Tibial nerve (tissue), 4 donors: ENCODE data around the gene GATA6. TPM values are rescaled to one million over a fixed set of nuclear protein-coding genes. Genes with fewer than 3 reads are reported as not detected.
"Not testable (repeated sequence)": the region's sequence is repeated elsewhere in the genome, so short reads cannot be mapped to it uniquely, and the experiment has no call there.

Experiments
- DNase-seq, 2 donors: peaks; one replicate each; pipeline ENCODE4 v3.0.0-alpha.2; 2019; ENCODE audit warnings: low spot score in 2 of 2
- H3K27ac ChIP-seq, 4 donors: fragments of 200-600 bp; sonication (generic) in 3 of 4; one replicate each; pipeline ENCODE4 v1.5.1; 2017 to 2019; ENCODE audit warnings: mild to moderate bottlenecking in 1 of 4
- H3K27me3 ChIP-seq, 2 donors: fragments of 200-600 bp; sonication (generic) in 1 of 2; one replicate each; pipeline versions ENCODE4 v1.5.1 to v1.6.0; 2017 to 2019
- H3K36me3 ChIP-seq, 3 donors: fragments of 200-600 bp; sonication (generic); one replicate each; pipeline ENCODE4 v1.5.1; 2018 to 2019
- H3K4me1 ChIP-seq, 4 donors: fragments of 200-600 bp; sonication (generic) in 3 of 4; one replicate each; pipeline ENCODE4 v1.5.1; 2017 to 2019
- H3K4me3 ChIP-seq, 4 donors: fragments of 200-600 bp; sonication (generic) in 3 of 4; one replicate each; pipeline ENCODE4 v1.5.1; 2017 to 2019; ENCODE audit warnings: mild to moderate bottlenecking in 1 of 4, moderate library complexity in 1 of 4
- H3K9me3 ChIP-seq, 4 donors: fragments of 200-600 bp; sonication (generic) in 3 of 4; one replicate each; pipeline ENCODE4 v1.5.1; 2017 to 2019
- EP300 ChIP-seq, 2 donors: sonication (generic); formaldehyde crosslinking; IDR thresholded peaks; one replicate each; pipeline ENCODE4 v1.6.1; 2017; ENCODE audit warnings: antibody characterized with exemption in 2 of 2, mild to moderate bottlenecking in 1 of 2
- POLR2A ChIP-seq, 2 donors: fragments of 450-650 bp; IDR thresholded peaks; one replicate each; pipeline ENCODE4 v1.6.1; 2017; ENCODE audit warnings: antibody characterized with exemption in 2 of 2, mild to moderate bottlenecking in 2 of 2, moderate library complexity in 2 of 2
- WGBS, 2 donors: methylation state at CpG; one replicate each; pipeline ENCODE4 v1.1.5; 2018; 5-methylcytosine and 5-hydroxymethylcytosine counted together
- total RNA-seq, 4 donors: library from RNA; depleted of rRNA; stranded (reverse); fragments of >200 nt; gene quantifications; one replicate each; pipeline ENCODE4 v1.1.0, GENCODE V29; 2016
- TF ChIP-seq, protein P1 (sequence below), 5 experiments: fragments of 200-600 bp in 3 of 5; fragments of 450-650 bp in 2 of 5; sonication (generic) in 3 of 5; IDR thresholded peaks; one replicate each; pipeline ENCODE4 v1.5.1; 2016 to 2019; ENCODE audit warnings: antibody characterized with exemption in 5 of 5, mild to moderate bottlenecking in 3 of 5, moderate library complexity in 2 of 5

GATA6 gene
- total RNA-seq, 4 donors from 2014 or later: 4.2 to 8.4 (median 7.2) TPM

DNA sequence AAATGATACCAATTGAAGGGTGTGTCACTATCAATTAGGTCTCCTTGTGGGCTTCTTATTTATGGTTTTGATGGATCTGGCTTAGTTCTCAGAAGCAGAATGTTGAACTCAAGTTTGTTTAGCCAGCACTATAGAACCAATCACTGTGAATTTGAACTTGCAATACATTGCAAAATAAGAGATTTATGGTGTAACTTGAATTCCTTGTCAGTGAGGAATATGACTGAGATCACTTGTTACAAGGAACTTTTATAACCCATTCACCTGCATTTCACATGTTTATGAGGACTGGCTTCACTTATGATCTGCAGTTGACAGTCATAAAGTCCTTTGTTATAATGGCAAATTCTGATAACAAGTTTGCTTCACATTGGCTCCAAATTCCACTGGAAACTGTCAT, 9.8 kb downstream of the GATA6 start:
- Histone ChIP-seq H3K27ac (no peak overlapping the region), H3K4me1 (peaks cover 0 to 6% (median 0%) of the 10 kb centered on the region in 4 donors), H3K27me3 (peaks cover 0 to 78% of the 10 kb centered on the region in 2 donors), H3K9me3 (no peaks in the 10 kb centered on the region), H3K4me3 (no peak overlapping the region), H3K36me3 (peaks cover 0 to 7% (median 0%) of the 10 kb centered on the region in 3 donors)
- DNase-seq: no peak
- TF ChIP-seq EP300 (IDR thresholded peaks at IDR 0.05): no peak
- TF ChIP-seq, protein P1, sequence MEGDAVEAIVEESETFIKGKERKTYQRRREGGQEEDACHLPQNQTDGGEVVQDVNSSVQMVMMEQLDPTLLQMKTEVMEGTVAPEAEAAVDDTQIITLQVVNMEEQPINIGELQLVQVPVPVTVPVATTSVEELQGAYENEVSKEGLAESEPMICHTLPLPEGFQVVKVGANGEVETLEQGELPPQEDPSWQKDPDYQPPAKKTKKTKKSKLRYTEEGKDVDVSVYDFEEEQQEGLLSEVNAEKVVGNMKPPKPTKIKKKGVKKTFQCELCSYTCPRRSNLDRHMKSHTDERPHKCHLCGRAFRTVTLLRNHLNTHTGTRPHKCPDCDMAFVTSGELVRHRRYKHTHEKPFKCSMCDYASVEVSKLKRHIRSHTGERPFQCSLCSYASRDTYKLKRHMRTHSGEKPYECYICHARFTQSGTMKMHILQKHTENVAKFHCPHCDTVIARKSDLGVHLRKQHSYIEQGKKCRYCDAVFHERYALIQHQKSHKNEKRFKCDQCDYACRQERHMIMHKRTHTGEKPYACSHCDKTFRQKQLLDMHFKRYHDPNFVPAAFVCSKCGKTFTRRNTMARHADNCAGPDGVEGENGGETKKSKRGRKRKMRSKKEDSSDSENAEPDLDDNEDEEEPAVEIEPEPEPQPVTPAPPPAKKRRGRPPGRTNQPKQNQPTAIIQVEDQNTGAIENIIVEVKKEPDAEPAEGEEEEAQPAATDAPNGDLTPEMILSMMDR (IDR thresholded peaks at IDR 0.05): no peak
- no peak for TF ChIP-seq POLR2A (IDR thresholded peaks at IDR 0.05)

DNA sequence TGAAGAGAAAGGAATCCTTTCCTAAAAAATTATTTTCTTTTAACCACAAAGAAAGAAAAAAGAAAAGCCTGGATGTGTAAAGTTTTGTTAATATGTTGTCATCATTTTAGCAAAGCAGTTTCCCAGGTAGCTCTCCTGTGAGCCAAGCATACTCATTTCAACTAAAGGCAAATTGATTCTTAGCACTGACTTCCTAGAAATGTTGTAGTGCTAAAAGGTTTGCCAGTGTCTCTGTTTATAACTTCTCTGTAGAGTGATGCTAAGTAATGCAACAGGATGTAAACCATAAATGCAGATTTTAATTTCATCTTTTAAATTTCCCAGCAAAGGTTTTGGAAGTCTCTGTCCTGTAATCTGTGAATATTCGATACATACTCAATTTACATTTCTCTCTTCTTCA, 10.2 kb downstream of the GATA6 start:
- H3K36me3 ChIP-seq: peaks cover 0 to 7% (median 0%) of the 10 kb centered on the region in 3 donors
- DNase-seq: no peak
- peaks cover 0 to 6% (median 0%) of the 10 kb centered on the region in 4 donors for H3K4me1 ChIP-seq
- no peak overlapping the region for H3K4me3 ChIP-seq
- TF ChIP-seq POLR2A (IDR thresholded peaks at IDR 0.05) (no peak), EP300 (IDR thresholded peaks at IDR 0.05) (no peak)
- TF ChIP-seq, protein P1 (IDR thresholded peaks at IDR 0.05): no peak
- WGBS, 2 donors: 72 to 83% methylated on average over 1 of the region's 1 CpG
- H3K9me3 ChIP-seq: no peaks in the 10 kb centered on the region
- H3K27ac ChIP-seq: no peak overlapping the region
- peaks cover 0 to 74% of the 10 kb centered on the region in 2 donors for H3K27me3 ChIP-seq

DNA sequence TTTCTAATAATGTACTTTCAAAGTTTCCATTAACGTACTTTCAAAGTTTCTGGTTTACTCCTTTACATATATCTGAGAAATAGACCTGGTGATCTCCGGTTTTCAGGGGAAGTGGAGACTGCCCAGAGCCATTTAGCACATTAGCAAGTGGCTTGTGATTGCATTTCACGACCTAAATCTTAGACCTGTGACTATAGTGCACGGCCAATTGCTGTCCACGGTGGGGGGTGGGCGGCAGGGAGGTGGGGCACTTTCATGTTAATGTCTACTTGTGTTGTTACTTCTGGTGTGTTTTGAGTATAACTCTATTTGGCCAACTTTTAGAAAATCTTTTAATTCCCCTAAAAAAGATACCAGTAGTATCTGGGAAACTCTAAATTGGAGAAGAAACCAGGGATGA, 11.3 kb downstream of the GATA6 start:
- 55 to 58% methylated on average over 6 of the region's 6 CpGs for WGBS, 2 donors

DNA sequence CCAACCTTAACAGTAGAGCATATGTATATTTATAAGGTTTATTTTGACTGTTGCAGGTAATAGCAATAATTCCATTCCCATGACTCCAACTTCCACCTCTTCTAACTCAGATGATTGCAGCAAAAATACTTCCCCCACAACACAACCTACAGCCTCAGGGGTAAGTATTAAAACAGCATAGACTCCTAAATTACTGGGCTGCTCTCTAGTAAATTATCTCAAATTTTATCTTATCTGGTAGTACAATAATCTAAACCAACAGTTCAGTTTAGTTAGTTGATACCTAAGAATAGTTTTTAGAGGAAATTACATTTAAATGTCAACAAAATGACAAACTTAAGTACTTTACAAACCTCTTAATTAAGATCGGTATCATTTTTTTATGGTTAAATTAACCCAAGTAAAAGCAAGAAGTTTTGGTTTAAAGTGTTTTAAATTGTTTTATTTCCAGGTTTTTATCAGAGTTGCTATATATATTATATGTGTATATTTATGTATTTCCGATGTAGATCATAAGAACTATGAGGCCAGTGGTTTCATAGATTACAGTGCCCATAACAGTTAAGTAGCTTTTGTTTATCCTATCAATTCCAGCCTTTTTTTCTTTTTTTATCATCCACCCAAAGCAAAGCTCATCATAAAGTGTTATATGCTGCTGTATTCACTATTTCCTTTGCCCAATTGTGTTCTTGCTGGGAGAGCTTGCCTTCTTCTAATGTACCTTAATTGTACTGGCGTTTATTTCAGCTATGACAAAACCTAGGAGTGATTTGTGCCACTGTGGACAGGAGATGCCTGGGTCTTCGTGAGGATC, 13.7 kb downstream of the GATA6 start:
- Histone ChIP-seq H3K4me1 (no peaks in the 10 kb centered on the region), H3K9me3 (no peaks in the 10 kb centered on the region), H3K27me3 (peaks cover 0 to 45% of the 10 kb centered on the region in 2 donors), H3K27ac (no peak overlapping the region), H3K36me3 (no peaks in the 10 kb centered on the region), H3K4me3 (no peak overlapping the region)
- WGBS, 2 donors: 88 to 91% methylated on average over 4 of the region's 4 CpGs
- TF ChIP-seq, protein P1 (IDR thresholded peaks at IDR 0.05): no peak
- TF ChIP-seq EP300 (IDR thresholded peaks at IDR 0.05): no peak
- TF ChIP-seq POLR2A (IDR thresholded peaks at IDR 0.05): no peak
- DNase-seq: no peak

More for the DNA sequence above, 11.3 kb downstream of the GATA6 start:
- H3K9me3 ChIP-seq: no peaks in the 10 kb centered on the region
- peaks cover 0 to 69% of the 10 kb centered on the region in 2 donors for H3K27me3 ChIP-seq
- H3K36me3 ChIP-seq: peaks cover 0 to 7% (median 0%) of the 10 kb centered on the region in 3 donors
- no peak for DNase-seq
- H3K27ac ChIP-seq: no peak overlapping the region
- peaks cover 0 to 6% (median 0%) of the 10 kb centered on the region in 4 donors for H3K4me1 ChIP-seq
- H3K4me3 ChIP-seq: no peak overlapping the region
- TF ChIP-seq EP300 (IDR thresholded peaks at IDR 0.05) (no peak), POLR2A (IDR thresholded peaks at IDR 0.05) (no peak)
- TF ChIP-seq, protein P1 (IDR thresholded peaks at IDR 0.05): no peak

DNA sequence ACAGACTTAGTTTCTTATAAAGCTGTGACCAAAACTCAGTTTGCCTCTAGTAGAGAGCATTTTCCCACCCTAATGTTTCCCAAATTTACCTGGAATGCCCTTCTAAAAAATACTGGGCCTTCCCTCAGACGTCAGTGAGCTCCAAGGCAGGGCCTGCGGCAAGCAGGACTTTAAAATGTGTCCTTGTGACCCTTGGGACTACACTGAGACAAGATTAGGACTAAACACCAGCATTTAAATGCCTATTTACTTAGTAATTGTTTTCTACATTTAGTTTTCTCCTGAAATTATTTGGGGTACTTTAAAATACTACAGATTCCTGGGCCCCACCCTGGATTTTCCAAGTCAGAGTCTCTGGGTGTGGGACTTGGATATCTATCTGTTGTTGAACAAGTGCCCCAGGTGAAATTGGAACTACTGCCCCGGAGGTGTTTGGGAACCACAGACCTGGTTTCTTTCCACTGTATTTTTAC, 14.3 kb downstream of the GATA6 start:
- no peak overlapping the region for H3K27ac ChIP-seq

DNA sequence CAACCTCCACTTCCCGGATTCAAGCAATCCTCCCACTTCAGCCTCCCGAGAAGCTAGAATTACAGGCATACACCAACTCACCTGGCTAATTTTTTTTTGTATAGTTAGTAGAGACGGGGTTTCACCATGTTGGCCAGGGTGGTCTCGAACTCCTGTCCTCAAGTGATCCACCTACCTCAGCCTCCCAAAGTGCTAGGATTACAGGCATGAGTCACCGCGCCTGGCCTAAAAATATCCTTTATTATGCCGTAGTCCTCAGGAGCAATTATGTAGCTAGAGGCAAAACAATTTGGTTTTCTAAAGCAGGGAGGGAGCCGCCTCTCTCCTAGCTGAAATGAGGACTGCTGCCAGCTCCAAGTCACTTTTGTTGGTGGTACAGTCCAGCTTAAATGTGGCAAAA, 15.2 kb downstream of the GATA6 start:
- H3K27me3 ChIP-seq: peaks cover 0 to 31% of the 10 kb centered on the region in 2 donors
- H3K27ac ChIP-seq, H3K9me3 ChIP-seq, H3K36me3 ChIP-seq, H3K4me3 ChIP-seq, DNase-seq, H3K4me1 ChIP-seq: not testable (repeated sequence)
- 79 to 92% methylated on average over 8 of the region's 8 CpGs for WGBS, 2 donors

More for the DNA sequence above, 14.3 kb downstream of the GATA6 start:
- no peak overlapping the region for H3K4me3 ChIP-seq
- DNase-seq: no peak
- no peaks in the 10 kb centered on the region for H3K36me3 ChIP-seq
- TF ChIP-seq EP300 (IDR thresholded peaks at IDR 0.05) (no peak), POLR2A (IDR thresholded peaks at IDR 0.05) (no peak)
- TF ChIP-seq, protein P1 (IDR thresholded peaks at IDR 0.05): no peak
- WGBS, 2 donors: 82 to 85% methylated on average over 3 of the region's 3 CpGs
- H3K4me1 ChIP-seq: no peaks in the 10 kb centered on the region
- no peaks in the 10 kb centered on the region for H3K9me3 ChIP-seq
- H3K27me3 ChIP-seq: peaks cover 0 to 39% of the 10 kb centered on the region in 2 donors
